ENCODE data around the gene CD1B. TPM values are rescaled to one million over a fixed set of nuclear protein-coding genes. Genes with fewer than 3 reads are reported as not detected.

CD1B gene
- total and polyA plus RNA-seq, 2 experiments from 2014 or later = not detected

GRCh38 chr1:158333405-158334155 is 2.2 kb upstream of the CD1B start:
- Histone ChIP-seq H3K27me3 (ENCODE audit: insufficient read depth) (no peaks in the 10 kb centered on the region), H3K36me3 (ENCODE audit: insufficient read depth) (no peaks in the 10 kb centered on the region), H3K9me2 (ENCODE audit: insufficient read depth) (no peaks in the 10 kb centered on the region), H3F3A (replicated peaks; ENCODE audit: low read depth) (no peaks in the 10 kb centered on the region), H2AFZ (no peak overlapping the region), H4K20me1 (replicated peaks; ENCODE audit: insufficient read depth) (no peaks in the 10 kb centered on the region; the same call in 1 of the 2 replicates), H3K27ac (ENCODE audit: low read depth) (no peak overlapping the region), H3K4me1 (ENCODE audit: insufficient read depth) (no peaks in the 10 kb centered on the region), H3K4me3 (no peak overlapping the region), H3K79me2 (replicated peaks; ENCODE audit: insufficient read depth) (no peaks in the 10 kb centered on the region), H3K4me2 (no peak overlapping the region)
- no peak overlapping the region for H3K27ac Mint-ChIP-seq
- no peak for TF ChIP-seq ZNF331 (CRISPR knock-in tag; IDR thresholded peaks at IDR 0.05; ENCODE audit: low read depth)
- no peak for TF ChIP-seq EZH2 (IDR thresholded peaks at IDR 0.05; ENCODE audit: low read depth, unreplicated experiment)
- TF ChIP-seq, protein P1, sequence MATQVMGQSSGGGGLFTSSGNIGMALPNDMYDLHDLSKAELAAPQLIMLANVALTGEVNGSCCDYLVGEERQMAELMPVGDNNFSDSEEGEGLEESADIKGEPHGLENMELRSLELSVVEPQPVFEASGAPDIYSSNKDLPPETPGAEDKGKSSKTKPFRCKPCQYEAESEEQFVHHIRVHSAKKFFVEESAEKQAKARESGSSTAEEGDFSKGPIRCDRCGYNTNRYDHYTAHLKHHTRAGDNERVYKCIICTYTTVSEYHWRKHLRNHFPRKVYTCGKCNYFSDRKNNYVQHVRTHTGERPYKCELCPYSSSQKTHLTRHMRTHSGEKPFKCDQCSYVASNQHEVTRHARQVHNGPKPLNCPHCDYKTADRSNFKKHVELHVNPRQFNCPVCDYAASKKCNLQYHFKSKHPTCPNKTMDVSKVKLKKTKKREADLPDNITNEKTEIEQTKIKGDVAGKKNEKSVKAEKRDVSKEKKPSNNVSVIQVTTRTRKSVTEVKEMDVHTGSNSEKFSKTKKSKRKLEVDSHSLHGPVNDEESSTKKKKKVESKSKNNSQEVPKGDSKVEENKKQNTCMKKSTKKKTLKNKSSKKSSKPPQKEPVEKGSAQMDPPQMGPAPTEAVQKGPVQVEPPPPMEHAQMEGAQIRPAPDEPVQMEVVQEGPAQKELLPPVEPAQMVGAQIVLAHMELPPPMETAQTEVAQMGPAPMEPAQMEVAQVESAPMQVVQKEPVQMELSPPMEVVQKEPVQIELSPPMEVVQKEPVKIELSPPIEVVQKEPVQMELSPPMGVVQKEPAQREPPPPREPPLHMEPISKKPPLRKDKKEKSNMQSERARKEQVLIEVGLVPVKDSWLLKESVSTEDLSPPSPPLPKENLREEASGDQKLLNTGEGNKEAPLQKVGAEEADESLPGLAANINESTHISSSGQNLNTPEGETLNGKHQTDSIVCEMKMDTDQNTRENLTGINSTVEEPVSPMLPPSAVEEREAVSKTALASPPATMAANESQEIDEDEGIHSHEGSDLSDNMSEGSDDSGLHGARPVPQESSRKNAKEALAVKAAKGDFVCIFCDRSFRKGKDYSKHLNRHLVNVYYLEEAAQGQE (IDR thresholded peaks at IDR 0.05; ENCODE audit: unreplicated experiment) = no peak
- no peak for TF ChIP-seq EZH2phosphoT487 (IDR thresholded peaks at IDR 0.05; ENCODE audit: unreplicated experiment)
- no peak for TF ChIP-seq STAT1 (IDR thresholded peaks at IDR 0.05; ENCODE audit: unreplicated experiment)
- TF ChIP-seq, protein P2, sequence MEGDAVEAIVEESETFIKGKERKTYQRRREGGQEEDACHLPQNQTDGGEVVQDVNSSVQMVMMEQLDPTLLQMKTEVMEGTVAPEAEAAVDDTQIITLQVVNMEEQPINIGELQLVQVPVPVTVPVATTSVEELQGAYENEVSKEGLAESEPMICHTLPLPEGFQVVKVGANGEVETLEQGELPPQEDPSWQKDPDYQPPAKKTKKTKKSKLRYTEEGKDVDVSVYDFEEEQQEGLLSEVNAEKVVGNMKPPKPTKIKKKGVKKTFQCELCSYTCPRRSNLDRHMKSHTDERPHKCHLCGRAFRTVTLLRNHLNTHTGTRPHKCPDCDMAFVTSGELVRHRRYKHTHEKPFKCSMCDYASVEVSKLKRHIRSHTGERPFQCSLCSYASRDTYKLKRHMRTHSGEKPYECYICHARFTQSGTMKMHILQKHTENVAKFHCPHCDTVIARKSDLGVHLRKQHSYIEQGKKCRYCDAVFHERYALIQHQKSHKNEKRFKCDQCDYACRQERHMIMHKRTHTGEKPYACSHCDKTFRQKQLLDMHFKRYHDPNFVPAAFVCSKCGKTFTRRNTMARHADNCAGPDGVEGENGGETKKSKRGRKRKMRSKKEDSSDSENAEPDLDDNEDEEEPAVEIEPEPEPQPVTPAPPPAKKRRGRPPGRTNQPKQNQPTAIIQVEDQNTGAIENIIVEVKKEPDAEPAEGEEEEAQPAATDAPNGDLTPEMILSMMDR (conservative IDR thresholded peaks at IDR 0.05; ENCODE audit: low read depth in 2 of 2) = no peak
- TF ChIP-seq ZNF114 (CRISPR knock-in tag; IDR thresholded peaks at IDR 0.05) = no peak
- TF ChIP-seq JUNB (IDR thresholded peaks at IDR 0.05; ENCODE audit: unreplicated experiment) = no peak
- no peak for TF ChIP-seq POLR2AphosphoS5 (IDR thresholded peaks at IDR 0.05; ENCODE audit: low read depth)
- TF ChIP-seq ETS1 (IDR thresholded peaks at IDR 0.05) = no peak
- TF ChIP-seq ZNF462 (CRISPR knock-in tag; IDR thresholded peaks at IDR 0.05) = no peak
- TF ChIP-seq CREB1 (CRISPR knock-in tag; IDR thresholded peaks at IDR 0.05; ENCODE audit: low read depth) = no peak
- TF ChIP-seq NANOG (IDR thresholded peaks at IDR 0.05; ENCODE audit: borderline replicate concordance) = no peak
- H3K4me3 Mint-ChIP-seq = no peak overlapping the region
- H3K27me3 Mint-ChIP-seq (ENCODE audit: insufficient read depth, low read depth, poor library complexity) = no peaks in the 10 kb centered on the region
- H3K9me3 Mint-ChIP-seq = no peaks in the 10 kb centered on the region; the same call in 2 of the 3 replicates
- ATAC-seq (no peak), DNase-seq (ENCODE audit: low spot score) (no peak)
- H3K36me3 Mint-ChIP-seq (ENCODE audit: low read depth) = no peaks in the 10 kb centered on the region
- H3K4me1 Mint-ChIP-seq = no peaks in the 10 kb centered on the region

Data from GM23338 (cell line).